GM19395 (cell line): ENCODE measurements around the gene C22orf15.
A peak's percentile ranks its signal among the peaks of the same experiment; 100 is the strongest.

Source experiments
- ATAC-seq: cut with Tn5 transposase; IDR thresholded peaks from one replicate; pipeline ENCODE4 v1.9.1; 2021; ENCODE audit warnings: mild to moderate bottlenecking, moderate library complexity; ENCODE audit not compliant: unreplicated experiment

C22orf15 gene

GRCh38 chr22:23786752-23787599, 24.2 kb downstream of the C22orf15 start, which contains the start of gene SMARCB1:
Gene SMARCB1, plus strand, starts transcription at chr22:23786966. Its CDS starts 204 bp downstream, at chr22:23787170.
- peak; percentile 67 for ATAC-seq

- peak; percentile 22 for ATAC-seq
These were observed 24.8 kb downstream of the C22orf15 start for GRCh38 chr22:23787600-23787896.

GRCh38 chr22:23787910-23788309, 25.1 kb downstream of the C22orf15 start:
- no peak for ATAC-seq

GRCh38 chr22:23789121-23789520, 26.3 kb downstream of the C22orf15 start:
- ATAC-seq, result no peak

GRCh38 chr22:23789638-23790037, 26.8 kb downstream of the C22orf15 start:
- ATAC-seq, result no peak

GRCh38 chr22:23790819-23791737, 28.3 kb downstream of the C22orf15 start:
- no peak for ATAC-seq

- ATAC-seq, result no peak
These were observed 29.2 kb downstream of the C22orf15 start for GRCh38 chr22:23791738-23792645.

- ATAC-seq, result no peak
These were observed 30.5 kb downstream of the C22orf15 start for GRCh38 chr22:23793326-23793725.

GRCh38 chr22:23796461-23796860, 33.7 kb downstream of the C22orf15 start:
- ATAC-seq, result no peak

- peak; percentile 59 for ATAC-seq
These were observed 37.8 kb downstream of the C22orf15 start for GRCh38 chr22:23800297-23801237.

- no peak for ATAC-seq
These were observed 38.5 kb downstream of the C22orf15 start for GRCh38 chr22:23801238-23801821.

GRCh38 chr22:23801886-23802377, 39.1 kb downstream of the C22orf15 start:
- ATAC-seq, result no peak

GRCh38 chr22:23803001-23803819, 40.4 kb downstream of the C22orf15 start:
- ATAC-seq, result no peak

GRCh38 chr22:23804781-23805291, 42.0 kb downstream of the C22orf15 start:
- no peak for ATAC-seq

- ATAC-seq, result no peak
These were observed 44.0 kb downstream of the C22orf15 start for GRCh38 chr22:23806837-23807236.

GRCh38 chr22:23812378-23812777, 49.6 kb downstream of the C22orf15 start:
- ATAC-seq, result no peak
